GM06990 (cell line): ENCODE results near the gene PTPN7.
"Not testable (repeated sequence)": the region's sequence is repeated elsewhere in the genome, so short reads cannot be mapped to it uniquely, and the experiment has no call there.

Source experiments
- DNase-seq: peaks from one replicate; pipeline ENCODE4 v3.0.0-alpha.2; 2011; ENCODE audit not compliant: insufficient read length; ENCODE audit errors: extremely low read depth
- H3K27me3 ChIP-seq: replicated peaks from 2 replicates; pipeline ENCODE4 v1.6.0; 2011; ENCODE audit warnings: low read length; ENCODE audit not compliant: control insufficient read depth, insufficient read depth
- H3K36me3 ChIP-seq: 2 replicates; pipeline ENCODE4 v1.5.1; 2011; ENCODE audit warnings: low read length; ENCODE audit not compliant: control insufficient read depth, insufficient read depth
- H3K4me3 ChIP-seq: replicated peaks from 2 replicates; pipeline ENCODE4 v1.5.1; 2011; ENCODE audit warnings: low read depth, mild to moderate bottlenecking, control low read depth, low read length
- TF ChIP-seq, protein P1 (sequence below): IDR thresholded peaks from 2 replicates; pipeline ENCODE4 v1.5.1; 2011; ENCODE audit warnings: low read length, control low read depth, mild to moderate bottlenecking, inconsistent platforms; ENCODE audit not compliant: insufficient read depth, poor library complexity, severe bottlenecking

The PTPN7 gene

DNA sequence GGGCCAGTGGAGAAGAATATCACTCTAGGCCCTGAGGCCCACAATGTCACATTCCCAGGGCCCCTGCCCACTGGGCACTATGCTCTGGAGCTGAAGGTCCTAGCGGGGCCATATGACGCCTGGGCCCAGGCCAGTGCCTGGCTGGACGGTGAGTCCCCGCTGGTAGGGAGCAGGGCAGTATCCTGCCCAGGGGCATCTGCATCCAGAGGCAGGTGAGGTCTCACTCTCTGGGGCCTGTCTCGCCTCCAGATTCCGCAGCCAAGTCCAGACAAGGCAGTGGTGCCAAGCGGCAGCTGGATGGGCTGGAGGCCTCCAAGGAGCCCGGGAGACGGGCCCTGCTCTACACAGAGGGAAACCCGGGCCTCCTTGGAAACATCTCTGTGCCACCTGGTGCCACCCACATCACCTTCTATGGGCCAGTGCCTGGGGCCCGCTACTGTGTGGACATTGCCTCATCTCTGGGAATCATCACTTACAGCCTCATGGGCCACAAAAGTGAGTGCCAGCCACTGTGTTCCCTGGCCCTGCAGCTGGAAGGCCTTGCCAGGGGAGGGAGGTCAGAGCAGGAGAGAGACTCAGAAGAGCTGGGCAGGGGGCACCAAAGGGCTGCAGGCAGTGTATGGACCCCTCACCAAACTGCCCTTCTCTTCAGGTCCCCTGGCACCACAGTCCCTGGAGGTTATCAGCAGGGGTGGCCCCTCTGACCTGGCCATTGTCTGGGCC, 11.1 kb upstream of the PTPN7 start:
- TF ChIP-seq, protein P1, sequence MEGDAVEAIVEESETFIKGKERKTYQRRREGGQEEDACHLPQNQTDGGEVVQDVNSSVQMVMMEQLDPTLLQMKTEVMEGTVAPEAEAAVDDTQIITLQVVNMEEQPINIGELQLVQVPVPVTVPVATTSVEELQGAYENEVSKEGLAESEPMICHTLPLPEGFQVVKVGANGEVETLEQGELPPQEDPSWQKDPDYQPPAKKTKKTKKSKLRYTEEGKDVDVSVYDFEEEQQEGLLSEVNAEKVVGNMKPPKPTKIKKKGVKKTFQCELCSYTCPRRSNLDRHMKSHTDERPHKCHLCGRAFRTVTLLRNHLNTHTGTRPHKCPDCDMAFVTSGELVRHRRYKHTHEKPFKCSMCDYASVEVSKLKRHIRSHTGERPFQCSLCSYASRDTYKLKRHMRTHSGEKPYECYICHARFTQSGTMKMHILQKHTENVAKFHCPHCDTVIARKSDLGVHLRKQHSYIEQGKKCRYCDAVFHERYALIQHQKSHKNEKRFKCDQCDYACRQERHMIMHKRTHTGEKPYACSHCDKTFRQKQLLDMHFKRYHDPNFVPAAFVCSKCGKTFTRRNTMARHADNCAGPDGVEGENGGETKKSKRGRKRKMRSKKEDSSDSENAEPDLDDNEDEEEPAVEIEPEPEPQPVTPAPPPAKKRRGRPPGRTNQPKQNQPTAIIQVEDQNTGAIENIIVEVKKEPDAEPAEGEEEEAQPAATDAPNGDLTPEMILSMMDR: no peak
- no peak for DNase-seq

DNA sequence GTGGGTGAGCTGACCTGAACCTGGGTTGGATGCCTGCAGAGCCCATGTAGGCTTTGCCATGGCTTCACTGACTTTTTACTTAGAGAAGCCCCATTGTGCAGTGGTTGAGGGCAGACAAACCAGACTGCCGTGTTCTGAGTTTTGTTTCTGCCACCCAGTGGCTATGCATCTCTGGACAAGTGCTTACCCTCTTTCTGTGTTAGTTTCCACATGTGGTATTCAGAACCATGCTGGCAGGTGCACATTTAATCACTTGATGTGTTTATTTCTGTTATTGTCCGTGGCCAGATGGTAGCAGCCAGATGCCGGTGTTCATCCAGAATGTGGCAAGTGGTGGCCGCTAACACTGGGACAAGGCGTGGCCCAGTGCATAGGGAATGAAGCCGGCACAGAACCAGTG, 10.3 kb upstream of the PTPN7 start:
- no peaks in the 10 kb centered on the region for H3K27me3 ChIP-seq
- TF ChIP-seq, protein P1: peak; percentile 2
- H3K4me3 ChIP-seq: no peak overlapping the region
- H3K36me3 ChIP-seq: no peaks in the 10 kb centered on the region
- DNase-seq: no peak

More for the DNA sequence above, 11.1 kb upstream of the PTPN7 start:
- no peaks in the 10 kb centered on the region for H3K36me3 ChIP-seq
- no peaks in the 10 kb centered on the region for H3K27me3 ChIP-seq
- no peak overlapping the region for H3K4me3 ChIP-seq

DNA sequence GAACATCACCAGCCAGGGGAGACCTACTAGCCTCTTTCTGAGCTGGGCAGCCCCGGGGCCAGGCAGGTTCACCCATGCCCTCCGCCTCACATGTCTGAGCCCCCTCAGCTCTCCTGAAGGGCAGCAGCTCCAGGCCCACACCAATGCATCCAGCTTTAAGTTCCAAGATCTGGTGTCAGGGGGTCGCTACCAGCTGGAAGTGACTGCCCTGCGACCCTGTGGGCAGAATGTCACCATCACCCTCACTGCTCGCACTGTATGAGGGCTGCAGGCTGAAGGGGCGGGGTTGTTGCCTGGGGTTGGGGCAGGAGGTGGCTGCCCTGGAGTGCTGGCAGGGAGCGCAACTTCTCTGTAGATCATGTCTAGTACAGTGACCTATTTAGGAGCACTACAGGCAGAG, 8.5 kb upstream of the PTPN7 start:
- Histone ChIP-seq H3K4me3 (no peak overlapping the region), H3K27me3 (no peaks in the 10 kb centered on the region), H3K36me3 (no peaks in the 10 kb centered on the region)
- no peak for DNase-seq
- TF ChIP-seq, protein P1: no peak

DNA sequence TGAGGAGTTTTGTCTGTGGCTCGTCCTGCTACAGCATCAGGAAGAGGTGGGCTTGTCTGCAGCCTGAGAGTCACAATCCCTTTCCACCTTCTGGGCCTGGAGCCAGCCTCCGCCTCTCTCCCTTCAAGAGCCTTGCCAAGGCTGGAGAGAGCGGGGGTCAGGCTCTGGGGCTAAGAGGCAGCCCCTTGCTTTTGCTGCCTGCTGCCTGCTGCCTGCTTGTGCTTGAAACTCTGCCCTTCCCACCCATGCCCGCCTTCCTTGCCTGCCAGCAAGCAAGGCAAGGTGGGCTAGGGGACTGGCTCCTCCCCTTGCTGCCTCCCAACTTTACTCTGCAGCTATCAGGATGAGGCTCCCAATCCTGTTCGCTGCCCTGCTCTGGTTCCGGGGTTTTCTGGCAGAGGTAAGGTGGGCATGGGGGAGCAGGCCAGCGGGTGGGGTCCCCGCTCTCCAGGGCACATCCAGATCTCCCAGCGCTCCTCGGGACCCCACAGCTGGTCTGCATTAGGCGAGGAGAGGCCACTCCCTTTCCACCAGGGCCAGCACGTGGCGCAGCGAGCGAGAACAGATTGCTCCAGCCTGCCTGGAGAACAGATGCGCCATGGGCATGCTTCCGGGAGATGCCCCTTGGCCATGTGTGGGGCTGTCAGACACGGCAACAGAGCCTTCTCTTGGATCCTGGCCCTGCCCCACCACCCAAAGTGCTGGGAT, 7.5 kb upstream of the PTPN7 start:
- Histone ChIP-seq H3K27me3 (no peaks in the 10 kb centered on the region), H3K4me3 (no peak overlapping the region), H3K36me3 (no peaks in the 10 kb centered on the region)
- TF ChIP-seq, protein P1: no peak
- no peak for DNase-seq

DNA sequence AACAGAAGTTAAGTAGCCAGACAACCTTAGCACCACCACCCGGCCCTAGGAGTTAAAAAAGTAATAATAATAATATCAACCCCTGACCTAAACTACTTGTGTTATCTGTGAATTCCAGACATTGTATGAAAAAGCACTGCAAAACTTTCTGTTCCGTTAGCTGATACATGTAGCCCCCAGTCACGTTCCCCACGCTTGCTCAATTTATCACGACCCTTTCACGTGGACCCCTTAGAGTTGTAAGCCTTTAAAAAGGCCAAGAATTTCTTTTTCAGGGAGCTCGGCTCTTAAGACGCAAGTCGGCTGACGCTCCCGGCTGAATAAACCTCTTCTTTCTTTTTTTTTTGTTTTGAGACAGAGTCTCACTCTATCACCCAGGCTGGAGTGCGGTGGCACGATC, 6.7 kb upstream of the PTPN7 start:
- H3K36me3 ChIP-seq, DNase-seq, H3K27me3 ChIP-seq, H3K4me3 ChIP-seq: not testable (repeated sequence)
